ENCODE measurements around the gene GLYATL1B. TPM values are rescaled to one million over a fixed set of nuclear protein-coding genes. Genes with fewer than 3 reads are reported as not detected.

Gene GLYATL1B
- total RNA-seq, 1 experiment from 2014 or later, result not detected

Other genes starting within 250 kb of the GLYATL1B start
- gene GLYATL2, start 241.6 kb upstream of the GLYATL1B start, total RNA-seq (2014; rRNA removed; shearing (Covaris generic)), result 0.17 and 0.92 TPM in 2 replicates
- gene GLYATL1, start 146.8 kb upstream of the GLYATL1B start, total RNA-seq (2014; rRNA removed; shearing (Covaris generic)), result 1.1 TPM in 1 of 2 replicates, not detected in the other
- 24.1 and 32.3 TPM in 2 replicates for gene FAM111B, start 20.9 kb downstream of the GLYATL1B start, total RNA-seq (2014; rRNA removed; shearing (Covaris generic))
- 62.6 and 66.0 TPM in 2 replicates for gene FAM111A, start 56.5 kb downstream of the GLYATL1B start, total RNA-seq (2014; rRNA removed; shearing (Covaris generic))
- not detected in 2 replicates for gene DTX4, start 85.8 kb downstream of the GLYATL1B start, total RNA-seq (2014; rRNA removed; shearing (Covaris generic))
- gene MPEG1, start 126.6 kb downstream of the GLYATL1B start, total RNA-seq (2014; rRNA removed; shearing (Covaris generic)), result not detected in 2 replicates